Measurements from ENCODE around the gene ZBTB18. TPM values are rescaled to one million over a fixed set of nuclear protein-coding genes. Genes with fewer than 3 reads are reported as not detected.

The ZBTB18 gene
- total RNA-seq, 3 donors from 2014 or later = 10.1 to 19.7 (median 16.7) TPM

GRCh38 chr1:244087611-244088010 is 36.5 kb downstream of the ZBTB18 start:
- Histone ChIP-seq H3K9me3 (peaks cover 0 to 10% of the 10 kb centered on the region in 2 donors), H3K36me3 (no peaks in the 10 kb centered on the region), H3K4me3 (no peak overlapping the region), H3K27ac (no peak overlapping the region), H3K4me1 (no peaks in the 10 kb centered on the region), H3K27me3 (no peaks in the 10 kb centered on the region)
- intact Hi-C loops (cut with DNase I; ENCODE audit: low total_unique reads) = no loop called here
- TF ChIP-seq CTCF (IDR thresholded peaks at IDR 0.05) (no peak), POLR2AphosphoS5 (IDR thresholded peaks at IDR 0.05) (no peak), POLR2A (IDR thresholded peaks at IDR 0.05) (no peak)
- no peak for DNase-seq (ENCODE audit: low spot score in 2 of 2)

- H3K27ac ChIP-seq = no peak overlapping the region
- no peaks in the 10 kb centered on the region for H3K36me3 ChIP-seq
- intact Hi-C loops (cut with DNase I; ENCODE audit: low total_unique reads) = no loop called here
- no peak for DNase-seq (ENCODE audit: low spot score in 2 of 2)
- H3K27me3 ChIP-seq = no peaks in the 10 kb centered on the region
- peaks cover 0 to 10% of the 10 kb centered on the region in 2 donors for H3K9me3 ChIP-seq
- TF ChIP-seq CTCF (IDR thresholded peaks at IDR 0.05) = no peak
- no peaks in the 10 kb centered on the region for H3K4me1 ChIP-seq
- H3K4me3 ChIP-seq = no peak overlapping the region
Observed at GRCh38 chr1:244088161-244088560, 37.1 kb downstream of the ZBTB18 start.

GRCh38 chr1:244089561-244089960 is 38.5 kb downstream of the ZBTB18 start:
- intact Hi-C loops (cut with DNase I; ENCODE audit: low total_unique reads) = no loop called here
- Histone ChIP-seq H3K4me3 (no peak overlapping the region), H3K27ac (no peak overlapping the region), H3K4me1 (no peaks in the 10 kb centered on the region), H3K36me3 (no peaks in the 10 kb centered on the region), H3K9me3 (peaks cover 0 to 10% of the 10 kb centered on the region in 2 donors), H3K27me3 (no peaks in the 10 kb centered on the region)
- DNase-seq (ENCODE audit: low spot score in 2 of 2) = no peak
- TF ChIP-seq CTCF (IDR thresholded peaks at IDR 0.05) = no peak
- TF ChIP-seq POLR2AphosphoS5 (IDR thresholded peaks at IDR 0.05) = no peak
- TF ChIP-seq POLR2A (IDR thresholded peaks at IDR 0.05) = no peak

GRCh38 chr1:244090645-244091044 is 39.6 kb downstream of the ZBTB18 start:
- peaks cover 0 to 9% of the 10 kb centered on the region in 2 donors for H3K9me3 ChIP-seq
- intact Hi-C loops (cut with DNase I; ENCODE audit: low total_unique reads) = no loop called here
- TF ChIP-seq POLR2AphosphoS5 (IDR thresholded peaks at IDR 0.05) (no peak), CTCF (IDR thresholded peaks at IDR 0.05) (no peak), POLR2A (IDR thresholded peaks at IDR 0.05) (no peak)

GRCh38 chr1:244092293-244092963 is 41.3 kb downstream of the ZBTB18 start:
- no peak for TF ChIP-seq CTCF (IDR thresholded peaks at IDR 0.05)
- peak in 1 of 3 donors; percentile 7 for TF ChIP-seq POLR2AphosphoS5 (IDR thresholded peaks at IDR 0.05)
- no peaks in the 10 kb centered on the region for H3K27me3 ChIP-seq
- no peaks in the 10 kb centered on the region for H3K36me3 ChIP-seq
- H3K27ac ChIP-seq = peak overlapping the region; percentile 63 to 71
- no peaks in the 10 kb centered on the region for H3K9me3 ChIP-seq
- no peak overlapping the region for H3K4me3 ChIP-seq
- peak in 1 of 2 donors; percentile 25 for DNase-seq (ENCODE audit: low spot score in 2 of 2)
- H3K4me1 ChIP-seq = no peaks in the 10 kb centered on the region
- intact Hi-C loops (cut with DNase I; ENCODE audit: low total_unique reads) = no loop called here

More at GRCh38 chr1:244090645-244091044, 39.6 kb downstream of the ZBTB18 start:
- H3K4me1 ChIP-seq = no peaks in the 10 kb centered on the region
- H3K27me3 ChIP-seq = no peaks in the 10 kb centered on the region
- no peaks in the 10 kb centered on the region for H3K36me3 ChIP-seq
- no peak overlapping the region for H3K27ac ChIP-seq
- no peak for DNase-seq (ENCODE audit: low spot score in 2 of 2)
- H3K4me3 ChIP-seq = no peak overlapping the region

All from breast epithelium (tissue), 4 donors.